Measurements from ENCODE around the gene ZNRF4.

The ZNRF4 gene

DNA sequence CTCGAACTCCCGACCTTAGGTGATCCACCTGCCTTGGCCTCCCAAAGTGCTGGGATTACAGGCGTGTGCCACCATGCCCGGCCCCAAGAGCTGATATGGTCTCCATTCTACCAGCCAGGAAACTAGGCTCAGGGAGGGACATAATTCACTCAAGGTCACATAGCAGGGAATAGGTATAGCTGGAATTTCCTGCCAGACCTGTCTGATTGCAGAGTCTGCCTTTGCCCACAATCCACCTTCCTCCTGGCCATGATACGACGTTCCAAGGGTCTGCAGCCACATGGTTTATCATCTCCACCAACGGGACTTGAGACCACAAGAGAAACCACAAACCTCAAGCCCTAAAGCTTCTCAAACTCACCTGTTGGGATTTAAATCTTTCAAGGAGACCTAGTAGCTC is 32.0 kb downstream of the ZNRF4 start:
- H3K36me3 ChIP-seq (ENCODE audit: insufficient read depth, low read length): no peaks in the 10 kb centered on the region
- no peaks in the 10 kb centered on the region for H3K4me1 ChIP-seq (ENCODE audit: insufficient read depth, low read length, severe bottlenecking)
- H3K79me2 ChIP-seq (ENCODE audit: insufficient read depth, low read length): no peaks in the 10 kb centered on the region
- no peak overlapping the region for H2AFZ ChIP-seq (ENCODE audit: low read length)
- no peak overlapping the region for H3K27ac ChIP-seq (ENCODE audit: low read depth, low read length, poor library complexity, severe bottlenecking)
- no peaks in the 10 kb centered on the region for H3K9me3 ChIP-seq (ENCODE audit: low read length)
- H3K4me3 ChIP-seq (ENCODE audit: low read depth, low read length, poor library complexity, severe bottlenecking): no peak overlapping the region
- no peak overlapping the region for H3K9ac ChIP-seq (ENCODE audit: low read length)
- no peaks in the 10 kb centered on the region for H3K9me2 ChIP-seq (ENCODE audit: low read depth, low read length)
- H3K27me3 ChIP-seq (ENCODE audit: insufficient read depth, low read length): no peaks in the 10 kb centered on the region
- no peak overlapping the region for H3K4me2 ChIP-seq (ENCODE audit: low read length)
- H4K20me1 ChIP-seq (ENCODE audit: insufficient read depth, low read length): no peaks in the 10 kb centered on the region
- no peak for TF ChIP-seq EZH2 (IDR thresholded peaks at IDR 0.05; ENCODE audit: borderline replicate concordance, low read length)
- TF ChIP-seq, protein P1, sequence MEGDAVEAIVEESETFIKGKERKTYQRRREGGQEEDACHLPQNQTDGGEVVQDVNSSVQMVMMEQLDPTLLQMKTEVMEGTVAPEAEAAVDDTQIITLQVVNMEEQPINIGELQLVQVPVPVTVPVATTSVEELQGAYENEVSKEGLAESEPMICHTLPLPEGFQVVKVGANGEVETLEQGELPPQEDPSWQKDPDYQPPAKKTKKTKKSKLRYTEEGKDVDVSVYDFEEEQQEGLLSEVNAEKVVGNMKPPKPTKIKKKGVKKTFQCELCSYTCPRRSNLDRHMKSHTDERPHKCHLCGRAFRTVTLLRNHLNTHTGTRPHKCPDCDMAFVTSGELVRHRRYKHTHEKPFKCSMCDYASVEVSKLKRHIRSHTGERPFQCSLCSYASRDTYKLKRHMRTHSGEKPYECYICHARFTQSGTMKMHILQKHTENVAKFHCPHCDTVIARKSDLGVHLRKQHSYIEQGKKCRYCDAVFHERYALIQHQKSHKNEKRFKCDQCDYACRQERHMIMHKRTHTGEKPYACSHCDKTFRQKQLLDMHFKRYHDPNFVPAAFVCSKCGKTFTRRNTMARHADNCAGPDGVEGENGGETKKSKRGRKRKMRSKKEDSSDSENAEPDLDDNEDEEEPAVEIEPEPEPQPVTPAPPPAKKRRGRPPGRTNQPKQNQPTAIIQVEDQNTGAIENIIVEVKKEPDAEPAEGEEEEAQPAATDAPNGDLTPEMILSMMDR (IDR thresholded peaks at IDR 0.05; ENCODE audit: low read length): no peak
- no peaks in the 10 kb centered on the region for H3F3A ChIP-seq (ENCODE audit: insufficient read depth, low read length)

DNA sequence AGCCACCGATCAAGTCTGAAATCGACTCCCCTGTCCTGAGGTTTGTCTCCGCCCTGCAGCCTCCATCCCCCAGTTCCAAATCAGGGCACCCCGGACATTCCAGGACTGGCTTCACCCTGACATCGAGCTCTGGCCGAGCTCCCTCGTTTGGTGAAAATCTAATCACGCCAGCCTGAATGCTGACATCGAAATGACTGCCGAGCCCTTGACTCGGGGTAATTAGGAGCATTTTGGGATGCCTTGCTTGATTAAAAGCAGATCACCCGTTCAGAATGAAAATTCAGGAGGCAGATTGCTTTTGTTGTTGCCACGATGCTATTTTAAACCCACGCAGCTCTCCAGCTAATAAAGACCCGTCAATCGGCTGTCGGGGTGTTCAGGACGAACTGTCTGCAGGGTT is 34.3 kb downstream of the ZNRF4 start:
- no peaks in the 10 kb centered on the region for H3K9me3 ChIP-seq (ENCODE audit: low read length)
- no peak overlapping the region for H2AFZ ChIP-seq (ENCODE audit: low read length)
- no peak overlapping the region for H3K27ac ChIP-seq (ENCODE audit: low read depth, low read length, poor library complexity, severe bottlenecking)
- H3K27me3 ChIP-seq (ENCODE audit: insufficient read depth, low read length): no peaks in the 10 kb centered on the region; the same call in 1 of the 2 replicates
- no peak overlapping the region for H3K4me2 ChIP-seq (ENCODE audit: low read length)
- H4K20me1 ChIP-seq (ENCODE audit: insufficient read depth, low read length): no peaks in the 10 kb centered on the region
- H3K9ac ChIP-seq (ENCODE audit: low read length): no peak overlapping the region
- H3K4me3 ChIP-seq (ENCODE audit: low read depth, low read length, poor library complexity, severe bottlenecking): no peak overlapping the region
- no peaks in the 10 kb centered on the region for H3K4me1 ChIP-seq (ENCODE audit: insufficient read depth, low read length, severe bottlenecking)
- H3K79me2 ChIP-seq (ENCODE audit: insufficient read depth, low read length): no peaks in the 10 kb centered on the region
- H3F3A ChIP-seq (ENCODE audit: insufficient read depth, low read length): no peaks in the 10 kb centered on the region
- no peak for TF ChIP-seq EZH2 (IDR thresholded peaks at IDR 0.05; ENCODE audit: borderline replicate concordance, low read length)
- TF ChIP-seq, protein P1 (IDR thresholded peaks at IDR 0.05; ENCODE audit: low read length): no peak
- no peaks in the 10 kb centered on the region for H3K9me2 ChIP-seq (ENCODE audit: low read depth, low read length)
- no peaks in the 10 kb centered on the region for H3K36me3 ChIP-seq (ENCODE audit: insufficient read depth, low read length)

DNA sequence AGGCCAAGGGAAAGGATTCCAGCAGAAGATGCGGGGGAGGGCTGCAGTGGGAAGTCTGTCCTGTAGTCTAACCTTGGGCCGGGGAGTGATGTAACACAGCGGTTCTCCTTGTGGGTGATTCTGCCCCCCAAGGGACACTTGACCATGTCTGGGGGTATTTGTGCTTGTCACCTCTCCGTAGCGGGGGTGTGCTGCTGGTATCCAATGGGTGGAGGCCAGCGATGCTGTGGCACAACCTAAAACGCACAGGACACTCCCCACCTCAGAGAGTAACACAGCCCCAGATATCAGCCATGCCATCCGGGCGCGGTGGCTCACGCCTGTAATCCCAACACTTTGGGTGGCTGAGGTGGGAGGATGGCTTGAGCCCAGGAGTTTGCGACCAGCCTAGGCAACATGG is 36.3 kb downstream of the ZNRF4 start:
- Histone ChIP-seq H3K79me2 (ENCODE audit: insufficient read depth, low read length) (no peaks in the 10 kb centered on the region), H3K4me2 (ENCODE audit: low read length) (no peak overlapping the region), H4K20me1 (ENCODE audit: insufficient read depth, low read length) (no peaks in the 10 kb centered on the region), H3F3A (ENCODE audit: insufficient read depth, low read length) (no peaks in the 10 kb centered on the region), H3K4me3 (ENCODE audit: low read depth, low read length, poor library complexity, severe bottlenecking) (no peak overlapping the region), H3K4me1 (ENCODE audit: insufficient read depth, low read length, severe bottlenecking) (no peaks in the 10 kb centered on the region), H3K9ac (ENCODE audit: low read length) (no peak overlapping the region), H3K9me2 (ENCODE audit: low read depth, low read length) (no peaks in the 10 kb centered on the region), H3K27ac (ENCODE audit: low read depth, low read length, poor library complexity, severe bottlenecking) (no peak overlapping the region), H3K9me3 (ENCODE audit: low read length) (no peaks in the 10 kb centered on the region), H3K36me3 (ENCODE audit: insufficient read depth, low read length) (no peaks in the 10 kb centered on the region), H2AFZ (ENCODE audit: low read length) (no peak overlapping the region), H3K27me3 (ENCODE audit: insufficient read depth, low read length) (no peaks in the 10 kb centered on the region; the same call in 1 of the 2 replicates)
- no peak for TF ChIP-seq EZH2 (IDR thresholded peaks at IDR 0.05; ENCODE audit: borderline replicate concordance, low read length)
- TF ChIP-seq, protein P1 (IDR thresholded peaks at IDR 0.05; ENCODE audit: low read length): no peak
